Measurements from ENCODE around the gene CCDC88C. TPM values are rescaled to one million over a fixed set of nuclear protein-coding genes. Genes with fewer than 3 reads are reported as not detected.
"Not testable (repeated sequence)": the region's sequence is repeated elsewhere in the genome, so short reads cannot be mapped to it uniquely, and the experiment has no call there.

The CCDC88C gene
- total and polyA plus RNA-seq, 2 donors, result 14.6 to 19.7 TPM

GRCh38 chr14:91278383-91278715 is 139.3 kb downstream of the CCDC88C start:
- Histone ChIP-seq H3K4me3 (ENCODE audit: low read depth, low read length) (no peak overlapping the region), H3K4me1 (ENCODE audit: insufficient read depth) (no peaks in the 10 kb centered on the region), H3K27ac (ENCODE audit: low read depth) (no peak overlapping the region), H3K36me3 (ENCODE audit: insufficient read depth) (peaks cover 4% of the 10 kb centered on the region)
- 95% methylated on average over 5 of the region's 5 CpGs for WGBS
- no peak for DNase-seq (ENCODE audit: extremely low spot score)

- no peak overlapping the region for H3K27ac ChIP-seq (ENCODE audit: low read depth)
- no peak for DNase-seq (ENCODE audit: extremely low spot score)
- H3K36me3 ChIP-seq (ENCODE audit: insufficient read depth), result peaks cover 4% of the 10 kb centered on the region
- WGBS, result 89% methylated on average over 30 of the region's 30 CpGs
- H3K4me3 ChIP-seq (ENCODE audit: low read depth, low read length), result no peak overlapping the region
- no peaks in the 10 kb centered on the region for H3K4me1 ChIP-seq (ENCODE audit: insufficient read depth)
These were observed 139.9 kb downstream of the CCDC88C start for GRCh38 chr14:91277546-91278382.

- DNase-seq (ENCODE audit: extremely low spot score), result no peak
- WGBS, result 93% methylated on average over 9 of the region's 9 CpGs
- peaks cover 2% of the 10 kb centered on the region for H3K36me3 ChIP-seq (ENCODE audit: insufficient read depth)
- peaks cover 2% of the 10 kb centered on the region for H3K4me1 ChIP-seq (ENCODE audit: insufficient read depth)
- H3K4me3 ChIP-seq (ENCODE audit: low read depth, low read length), result no peak overlapping the region
- H3K27ac ChIP-seq (ENCODE audit: low read depth), result no peak overlapping the region
These were observed 142.8 kb downstream of the CCDC88C start for GRCh38 chr14:91274796-91275195.

GRCh38 chr14:91273885-91274273 is 143.7 kb downstream of the CCDC88C start:
- H3K4me3 ChIP-seq (ENCODE audit: low read depth, low read length), result no peak overlapping the region
- H3K4me1 ChIP-seq (ENCODE audit: insufficient read depth), result peaks cover 2% of the 10 kb centered on the region
- peaks cover 2% of the 10 kb centered on the region for H3K36me3 ChIP-seq (ENCODE audit: insufficient read depth)
- DNase-seq (ENCODE audit: extremely low spot score), result no peak
- no peak overlapping the region for H3K27ac ChIP-seq (ENCODE audit: low read depth)
- 89% methylated on average over 13 of the region's 13 CpGs for WGBS

- WGBS, result 95% methylated on average over 27 of the region's 27 CpGs
These were observed 144.2 kb downstream of the CCDC88C start for GRCh38 chr14:91273273-91273884.

GRCh38 chr14:91272341-91273272 is 145.0 kb downstream of the CCDC88C start:
- peaks cover 2% of the 10 kb centered on the region for H3K4me1 ChIP-seq (ENCODE audit: insufficient read depth)
- 91% methylated on average over 43 of the region's 43 CpGs for WGBS
- H3K36me3 ChIP-seq (ENCODE audit: insufficient read depth), result peaks cover under 1% of the 10 kb centered on the region
- no peak for DNase-seq (ENCODE audit: extremely low spot score)
- no peak overlapping the region for H3K27ac ChIP-seq (ENCODE audit: low read depth)
- no peak overlapping the region for H3K4me3 ChIP-seq (ENCODE audit: low read depth, low read length)

More at GRCh38 chr14:91273273-91273884, 144.2 kb downstream of the CCDC88C start:
- no peak for DNase-seq (ENCODE audit: extremely low spot score)
- Histone ChIP-seq H3K4me1 (ENCODE audit: insufficient read depth) (peaks cover 2% of the 10 kb centered on the region), H3K27ac (ENCODE audit: low read depth) (no peak overlapping the region), H3K4me3 (ENCODE audit: low read depth, low read length) (no peak overlapping the region), H3K36me3 (ENCODE audit: insufficient read depth) (peaks cover 2% of the 10 kb centered on the region)

GRCh38 chr14:91271639-91272038 is 146.0 kb downstream of the CCDC88C start:
- H3K27ac ChIP-seq (ENCODE audit: low read depth), result no peak overlapping the region
- 91% methylated on average over 9 of the region's 9 CpGs for WGBS
- no peak overlapping the region for H3K4me3 ChIP-seq (ENCODE audit: low read depth, low read length)
- DNase-seq (ENCODE audit: extremely low spot score), result no peak
- H3K4me1 ChIP-seq (ENCODE audit: insufficient read depth), result peaks cover 2% of the 10 kb centered on the region
- no peaks in the 10 kb centered on the region for H3K36me3 ChIP-seq (ENCODE audit: insufficient read depth)

- Histone ChIP-seq H3K4me3 (ENCODE audit: low read depth, low read length) (no peak overlapping the region), H3K4me1 (ENCODE audit: insufficient read depth) (peaks cover 2% of the 10 kb centered on the region), H3K27ac (ENCODE audit: low read depth) (no peak overlapping the region), H3K36me3 (ENCODE audit: insufficient read depth) (no peaks in the 10 kb centered on the region)
- WGBS, result 72% methylated on average over 7 of the region's 8 CpGs
- DNase-seq (ENCODE audit: extremely low spot score), result no peak
These were observed 147.0 kb downstream of the CCDC88C start for GRCh38 chr14:91270619-91271018.

- no peak overlapping the region for H3K4me3 ChIP-seq (ENCODE audit: low read depth, low read length)
- 97% methylated on average over 6 of the region's 6 CpGs for WGBS
- peaks cover 2% of the 10 kb centered on the region for H3K4me1 ChIP-seq (ENCODE audit: insufficient read depth)
- no peak overlapping the region for H3K27ac ChIP-seq (ENCODE audit: low read depth)
- no peaks in the 10 kb centered on the region for H3K36me3 ChIP-seq (ENCODE audit: insufficient read depth)
- DNase-seq (ENCODE audit: extremely low spot score), result no peak
These were observed 147.4 kb downstream of the CCDC88C start for GRCh38 chr14:91270188-91270587.

GRCh38 chr14:91269076-91269991 is 148.3 kb downstream of the CCDC88C start:
- Histone ChIP-seq H3K27ac (ENCODE audit: low read depth) (no peak overlapping the region), H3K4me1 (ENCODE audit: insufficient read depth) (peaks cover 2% of the 10 kb centered on the region), H3K4me3 (ENCODE audit: low read depth, low read length) (no peak overlapping the region), H3K36me3 (ENCODE audit: insufficient read depth) (no peaks in the 10 kb centered on the region)
- 50% methylated on average over 24 of the region's 24 CpGs for WGBS
- no peak for DNase-seq (ENCODE audit: extremely low spot score)

- Histone ChIP-seq H3K36me3 (ENCODE audit: insufficient read depth) (no peaks in the 10 kb centered on the region), H3K27ac (ENCODE audit: low read depth) (no peak overlapping the region), H3K4me1 (ENCODE audit: insufficient read depth) (peaks cover 2% of the 10 kb centered on the region), H3K4me3 (ENCODE audit: low read depth, low read length) (no peak overlapping the region)
- WGBS, result 91% methylated on average over 7 of the region's 7 CpGs
- no peak for DNase-seq (ENCODE audit: extremely low spot score)
These were observed 149.6 kb downstream of the CCDC88C start for GRCh38 chr14:91267965-91268437.

GRCh38 chr14:91266276-91266675 is 151.3 kb downstream of the CCDC88C start:
- not testable (repeated sequence) for H3K36me3 ChIP-seq (ENCODE audit: insufficient read depth); H3K4me1 ChIP-seq (ENCODE audit: insufficient read depth); DNase-seq (ENCODE audit: extremely low spot score); H3K4me3 ChIP-seq (ENCODE audit: low read depth, low read length); H3K27ac ChIP-seq (ENCODE audit: low read depth)
- WGBS, result 92% methylated on average over 15 of the region's 15 CpGs
